Measurements from ENCODE around the gene SYT1. TPM values are rescaled to one million over a fixed set of nuclear protein-coding genes. Genes with fewer than 3 reads are reported as not detected.

Gene SYT1
- total and polyA plus RNA-seq, 2 donors (not counting 1 experiment from before 2014, with no cell fraction given) = 0.90 to 2.1 TPM

GRCh38 chr12:79371226-79371625 lies 506.7 kb downstream of the SYT1 start:
- H3K27me3 ChIP-seq (ENCODE audit: control insufficient read depth, insufficient read depth, low read length) = no peaks in the 10 kb centered on the region
- H3K4me1 ChIP-seq (ENCODE audit: control insufficient read depth, extremely low read depth, insufficient read depth, low read length) = no peaks in the 10 kb centered on the region
- H3K79me2 ChIP-seq (ENCODE audit: control insufficient read depth, insufficient read depth, low read length) = no peaks in the 10 kb centered on the region
- TF ChIP-seq EZH2 (IDR thresholded peaks at IDR 0.05; ENCODE audit: low read length, missing control alignments) (no peak), CTCF (conservative IDR thresholded peaks at IDR 0.05 in 1 of 2, IDR thresholded peaks at IDR 0.05 in 1 of 2; ENCODE audit: low read depth in 1 of 2, low read length in 2 of 2) (no peak)
- no peak overlapping the region for H3K4me3 ChIP-seq (replicated peaks in 1 of 4; ENCODE audit: control extremely low read depth in 1 of 4, insufficient read depth in 1 of 4, low read depth in 3 of 4, low read length in 4 of 4)
- H3K9ac ChIP-seq (ENCODE audit: insufficient read depth, low read length) = no peak overlapping the region
- H3K9me3 ChIP-seq (ENCODE audit: control insufficient read depth, insufficient read depth, low read depth, low read length) = no peaks in the 10 kb centered on the region
- no peak overlapping the region for H3K27ac ChIP-seq (ENCODE audit: insufficient read depth, low read length)
- H4K20me1 ChIP-seq (ENCODE audit: control insufficient read depth, extremely low read depth, insufficient read depth, low read length) = no peaks in the 10 kb centered on the region
- H2AFZ ChIP-seq (ENCODE audit: low read length) = no peak overlapping the region
- DNase-seq (ENCODE audit: low read depth in 2 of 2) = peak in 1 of 2 donors; percentile 36
- H3K4me2 ChIP-seq (ENCODE audit: extremely low read depth, insufficient read depth, low read length) = no peak overlapping the region
- no peaks in the 10 kb centered on the region for H3K36me3 ChIP-seq (ENCODE audit: control insufficient read depth, insufficient read depth, low read length)

GRCh38 chr12:79373896-79374499 lies 509.4 kb downstream of the SYT1 start:
- peak; percentile 22 to 41 for DNase-seq (ENCODE audit: low read depth in 2 of 2)
- H3K4me2 ChIP-seq (ENCODE audit: extremely low read depth, insufficient read depth, low read length) = no peak overlapping the region
- no peaks in the 10 kb centered on the region for H3K36me3 ChIP-seq (ENCODE audit: control insufficient read depth, insufficient read depth, low read length)
- H3K4me3 ChIP-seq (replicated peaks in 1 of 4; ENCODE audit: control extremely low read depth in 1 of 4, insufficient read depth in 1 of 4, low read depth in 3 of 4, low read length in 4 of 4) = no peak overlapping the region
- TF ChIP-seq CTCF (conservative IDR thresholded peaks at IDR 0.05 in 1 of 2, IDR thresholded peaks at IDR 0.05 in 1 of 2; ENCODE audit: low read depth in 1 of 2, low read length in 2 of 2) = peak; percentile 86 to 87
- no peak for TF ChIP-seq EZH2 (IDR thresholded peaks at IDR 0.05; ENCODE audit: low read length, missing control alignments)
- H2AFZ ChIP-seq (ENCODE audit: low read length) = no peak overlapping the region
- no peaks in the 10 kb centered on the region for H3K4me1 ChIP-seq (ENCODE audit: control insufficient read depth, extremely low read depth, insufficient read depth, low read length)
- H3K9me3 ChIP-seq (ENCODE audit: control insufficient read depth, insufficient read depth, low read depth, low read length) = no peaks in the 10 kb centered on the region
- H3K27ac ChIP-seq (ENCODE audit: insufficient read depth, low read length) = no peak overlapping the region
- no peaks in the 10 kb centered on the region for H3K27me3 ChIP-seq (ENCODE audit: control insufficient read depth, insufficient read depth, low read length)
- H3K9ac ChIP-seq (ENCODE audit: insufficient read depth, low read length) = no peak overlapping the region
- no peaks in the 10 kb centered on the region for H4K20me1 ChIP-seq (ENCODE audit: control insufficient read depth, extremely low read depth, insufficient read depth, low read length)
- H3K79me2 ChIP-seq (ENCODE audit: control insufficient read depth, insufficient read depth, low read length) = no peaks in the 10 kb centered on the region

- no peaks in the 10 kb centered on the region for H4K20me1 ChIP-seq (ENCODE audit: control insufficient read depth, extremely low read depth, insufficient read depth, low read length)
- H2AFZ ChIP-seq (ENCODE audit: low read length) = no peak overlapping the region
- H3K36me3 ChIP-seq (ENCODE audit: control insufficient read depth, insufficient read depth, low read length) = no peaks in the 10 kb centered on the region
- no peak for DNase-seq (ENCODE audit: low read depth in 2 of 2)
- TF ChIP-seq EZH2 (IDR thresholded peaks at IDR 0.05; ENCODE audit: low read length, missing control alignments) (no peak), CTCF (conservative IDR thresholded peaks at IDR 0.05 in 1 of 2, IDR thresholded peaks at IDR 0.05 in 1 of 2; ENCODE audit: low read depth in 1 of 2, low read length in 2 of 2) (peak in 1 of 2 donors; percentile 1)
- H3K27me3 ChIP-seq (ENCODE audit: control insufficient read depth, insufficient read depth, low read length) = no peaks in the 10 kb centered on the region
- no peak overlapping the region for H3K4me2 ChIP-seq (ENCODE audit: extremely low read depth, insufficient read depth, low read length)
- H3K4me3 ChIP-seq (replicated peaks in 1 of 4; ENCODE audit: control extremely low read depth in 1 of 4, insufficient read depth in 1 of 4, low read depth in 3 of 4, low read length in 4 of 4) = no peak overlapping the region
- H3K4me1 ChIP-seq (ENCODE audit: control insufficient read depth, extremely low read depth, insufficient read depth, low read length) = no peaks in the 10 kb centered on the region
- no peaks in the 10 kb centered on the region for H3K79me2 ChIP-seq (ENCODE audit: control insufficient read depth, insufficient read depth, low read length)
- H3K27ac ChIP-seq (ENCODE audit: insufficient read depth, low read length) = no peak overlapping the region
- no peak overlapping the region for H3K9ac ChIP-seq (ENCODE audit: insufficient read depth, low read length)
- no peaks in the 10 kb centered on the region for H3K9me3 ChIP-seq (ENCODE audit: control insufficient read depth, insufficient read depth, low read depth, low read length)
Observed at GRCh38 chr12:79374545-79374944, 510.0 kb downstream of the SYT1 start.
